Stimulated activated CD8-positive, alpha-beta memory T cell treated with anti-CD3 and anti-CD28 coated beads, Interleukin-15, amount 100 ng/mL, for 4 hours (primary cell): Measurements from ENCODE around the gene ZNF275.
"Not testable (repeated sequence)": the region's sequence is repeated elsewhere in the genome, so short reads cannot be mapped to it uniquely, and the experiment has no call there.

Experiments used
- DNase-seq, 2 donors: peaks; one replicate each; pipeline ENCODE4 v3.0.0-alpha.2; 2020; ENCODE audit warnings: low read depth in 2 of 2

Gene ZNF275

GRCh38 chrX:153319295-153320046 is 14.5 kb upstream of the ZNF275 start:
- no peak for DNase-seq

GRCh38 chrX:153320047-153320443 is 13.9 kb upstream of the ZNF275 start:
- not testable (repeated sequence) for DNase-seq

GRCh38 chrX:153320555-153321184 is 13.3 kb upstream of the ZNF275 start:
- DNase-seq: no peak

GRCh38 chrX:153321381-153322124 is 12.4 kb upstream of the ZNF275 start, which contains the start of gene PNMA6F:
Gene PNMA6F (minus strand): TSS chrX:153321767. CDS start chrX:153320674, 1,093 bp downstream.
- DNase-seq: no peak

GRCh38 chrX:153327561-153327960 is 6.4 kb upstream of the ZNF275 start:
- DNase-seq: no peak

- DNase-seq: no peak
Observed at GRCh38 chrX:153333266-153333665, 687 bp upstream of the ZNF275 start.

GRCh38 chrX:153334654-153335295 is 822 bp downstream of the ZNF275 start:
- no peak for DNase-seq

GRCh38 chrX:153336121-153336894 is 2.4 kb downstream of the ZNF275 start:
- DNase-seq: no peak

GRCh38 chrX:153336988-153337387 is 3.0 kb downstream of the ZNF275 start:
- DNase-seq: no peak

- DNase-seq: no peak
Observed at GRCh38 chrX:153338836-153339235, 4.9 kb downstream of the ZNF275 start.

GRCh38 chrX:153339662-153340061 is 5.7 kb downstream of the ZNF275 start:
- DNase-seq: no peak

GRCh38 chrX:153340111-153340510 is 6.2 kb downstream of the ZNF275 start:
- no peak for DNase-seq

- DNase-seq: no peak
Observed at GRCh38 chrX:153342762-153343558, 9.0 kb downstream of the ZNF275 start.

GRCh38 chrX:153343674-153344073 is 9.7 kb downstream of the ZNF275 start:
- no peak for DNase-seq

- no peak for DNase-seq
Observed at GRCh38 chrX:153347530-153347929, 13.6 kb downstream of the ZNF275 start.

- no peak for DNase-seq
Observed at GRCh38 chrX:153348421-153348820, 14.5 kb downstream of the ZNF275 start.

GRCh38 chrX:153349952-153350351 is 16.0 kb downstream of the ZNF275 start:
- no peak for DNase-seq

- no peak for DNase-seq
Observed at GRCh38 chrX:153351981-153352380, 18.0 kb downstream of the ZNF275 start.

- DNase-seq: no peak
Observed at GRCh38 chrX:153352858-153353257, 18.9 kb downstream of the ZNF275 start.

- DNase-seq: no peak
Observed at GRCh38 chrX:153353416-153353815, 19.5 kb downstream of the ZNF275 start.

GRCh38 chrX:153357877-153358276 is 23.9 kb downstream of the ZNF275 start:
- DNase-seq: no peak
